HG03565 (cell line): ENCODE data around the gene FOXO6.

Experiments used
- ATAC-seq: cut with Tn5 transposase; IDR thresholded peaks from one replicate; pipeline ENCODE4 v1.9.1; 2021; ENCODE audit warnings: mild to moderate bottlenecking, moderate library complexity; ENCODE audit not compliant: unreplicated experiment

Gene FOXO6

GRCh38 chr1:41397020-41397419 is 35.8 kb downstream of the FOXO6 start:
- no peak for ATAC-seq

- no peak for ATAC-seq
Measured at GRCh38 chr1:41397753-41398330, 36.6 kb downstream of the FOXO6 start.

- no peak for ATAC-seq
Measured at GRCh38 chr1:41399145-41399795, 38.0 kb downstream of the FOXO6 start.

- ATAC-seq, result no peak
Measured at GRCh38 chr1:41400225-41400624, 39.0 kb downstream of the FOXO6 start.

- ATAC-seq, result no peak
Measured at GRCh38 chr1:41401899-41402298, 40.7 kb downstream of the FOXO6 start.

GRCh38 chr1:41404308-41404761 is 43.1 kb downstream of the FOXO6 start:
- no peak for ATAC-seq

- ATAC-seq, result no peak
Measured at GRCh38 chr1:41407664-41408252, 46.5 kb downstream of the FOXO6 start.

GRCh38 chr1:41408691-41409090 is 47.5 kb downstream of the FOXO6 start:
- no peak for ATAC-seq

- ATAC-seq, result no peak
Measured at GRCh38 chr1:41409825-41410224, 48.6 kb downstream of the FOXO6 start.

- ATAC-seq, result no peak
Measured at GRCh38 chr1:41410462-41410861, 49.2 kb downstream of the FOXO6 start.

- no peak for ATAC-seq
Measured at GRCh38 chr1:41411229-41411628, 50.0 kb downstream of the FOXO6 start.

- ATAC-seq, result no peak
Measured at GRCh38 chr1:41412748-41413147, 51.5 kb downstream of the FOXO6 start.

- ATAC-seq, result no peak
Measured at GRCh38 chr1:41413748-41414281, 52.6 kb downstream of the FOXO6 start.

- no peak for ATAC-seq
Measured at GRCh38 chr1:41414296-41414695, 53.1 kb downstream of the FOXO6 start.

GRCh38 chr1:41414716-41415306 is 53.6 kb downstream of the FOXO6 start:
- no peak for ATAC-seq

- no peak for ATAC-seq
Measured at GRCh38 chr1:41416081-41416480, 54.8 kb downstream of the FOXO6 start.

GRCh38 chr1:41416552-41417334 is 55.5 kb downstream of the FOXO6 start:
- ATAC-seq, result no peak

- ATAC-seq, result no peak
Measured at GRCh38 chr1:41417335-41417682, 56.1 kb downstream of the FOXO6 start.

GRCh38 chr1:41417746-41418145 is 56.5 kb downstream of the FOXO6 start:
- no peak for ATAC-seq

- ATAC-seq, result no peak
Measured at GRCh38 chr1:41418857-41419583, 57.8 kb downstream of the FOXO6 start.
